ENCODE measurements around the gene HMGB1.

- TF ChIP-seq, protein P1, sequence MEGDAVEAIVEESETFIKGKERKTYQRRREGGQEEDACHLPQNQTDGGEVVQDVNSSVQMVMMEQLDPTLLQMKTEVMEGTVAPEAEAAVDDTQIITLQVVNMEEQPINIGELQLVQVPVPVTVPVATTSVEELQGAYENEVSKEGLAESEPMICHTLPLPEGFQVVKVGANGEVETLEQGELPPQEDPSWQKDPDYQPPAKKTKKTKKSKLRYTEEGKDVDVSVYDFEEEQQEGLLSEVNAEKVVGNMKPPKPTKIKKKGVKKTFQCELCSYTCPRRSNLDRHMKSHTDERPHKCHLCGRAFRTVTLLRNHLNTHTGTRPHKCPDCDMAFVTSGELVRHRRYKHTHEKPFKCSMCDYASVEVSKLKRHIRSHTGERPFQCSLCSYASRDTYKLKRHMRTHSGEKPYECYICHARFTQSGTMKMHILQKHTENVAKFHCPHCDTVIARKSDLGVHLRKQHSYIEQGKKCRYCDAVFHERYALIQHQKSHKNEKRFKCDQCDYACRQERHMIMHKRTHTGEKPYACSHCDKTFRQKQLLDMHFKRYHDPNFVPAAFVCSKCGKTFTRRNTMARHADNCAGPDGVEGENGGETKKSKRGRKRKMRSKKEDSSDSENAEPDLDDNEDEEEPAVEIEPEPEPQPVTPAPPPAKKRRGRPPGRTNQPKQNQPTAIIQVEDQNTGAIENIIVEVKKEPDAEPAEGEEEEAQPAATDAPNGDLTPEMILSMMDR (conservative IDR thresholded peaks at IDR 0.05 in 1 of 2, IDR thresholded peaks at IDR 0.05 in 1 of 2; ENCODE audit: low read depth in 1 of 2, low read length in 2 of 2), result no peak
- TF ChIP-seq EZH2 (IDR thresholded peaks at IDR 0.05; ENCODE audit: low read length, missing control alignments), result no peak
Measured at GRCh38 chr13:30479154-30479882, 13.6 kb upstream of the HMGB1 start.

All from fibroblast of lung (primary cell).